CD4-positive, CD25-positive, alpha-beta regulatory T cell (primary cell): ENCODE results near the gene GPR183. TPM values are rescaled to one million over a fixed set of nuclear protein-coding genes. Genes with fewer than 3 reads are reported as not detected.

Experiments
- ATAC-seq, 2 donors: fragments of 150-1000 bp; cut with Tn5 transposase; one replicate each; pipeline ENCODE4 v1.10.0; 2021; ENCODE audit warnings: low read depth in 2 of 2, moderate number of reproducible peaks in 2 of 2, moderate library complexity in 1 of 2
- DNase-seq, 3 donors: peaks; one replicate each; pipeline versions ENCODE4 v3.0.0 to v3.0.0-alpha.2; 2012 to 2022; ENCODE audit warnings: mixed read lengths in 1 of 3
- H3K27ac ChIP-seq: one replicate; pipeline ENCODE4 v1.7.0; 2013; ENCODE audit warnings: mild to moderate bottlenecking, low read length; ENCODE audit not compliant: insufficient read depth, poor library complexity, severe bottlenecking
- H3K27me3 ChIP-seq: one replicate; pipeline ENCODE4 v1.7.0; 2013; ENCODE audit warnings: low read length; ENCODE audit not compliant: control insufficient read depth, insufficient read depth
- H3K36me3 ChIP-seq: one replicate; pipeline ENCODE4 v1.7.0; 2013; ENCODE audit warnings: mild to moderate bottlenecking, low read length, moderate library complexity; ENCODE audit not compliant: control insufficient read depth, insufficient read depth
- H3K4me1 ChIP-seq: 2 replicates; pipeline ENCODE4 v1.7.0; 2013; ENCODE audit warnings: mild to moderate bottlenecking, low read length; ENCODE audit not compliant: insufficient read depth, control insufficient read depth, poor library complexity, severe bottlenecking
- H3K4me3 ChIP-seq: one replicate; pipeline ENCODE4 v1.7.0; 2013; ENCODE audit warnings: low read depth, mild to moderate bottlenecking, low read length, moderate library complexity
- H3K9me3 ChIP-seq, 2 experiments: 1 replicate in 1 of 2; 2 replicates in 1 of 2; pipeline ENCODE4 v1.7.0; 2013; ENCODE audit warnings: low read length in 2 of 2, mild to moderate bottlenecking in 1 of 2, moderate library complexity in 1 of 2; ENCODE audit not compliant: control insufficient read depth in 2 of 2
- H3K27ac Mint-ChIP-seq, 3 donors: one replicate each; pipeline ENCODE4 v1.8.0; 2020 to 2022; ENCODE audit warnings: mild to moderate bottlenecking in 3 of 3, mixed read lengths in 3 of 3, moderate library complexity in 2 of 3
- H3K27me3 Mint-ChIP-seq: one replicate; pipeline ENCODE4 v1.8.0; 2022; ENCODE audit warnings: mild to moderate bottlenecking, mixed read lengths
- H3K36me3 Mint-ChIP-seq: one replicate; pipeline ENCODE4 v1.8.0; 2020; ENCODE audit warnings: mixed read lengths
- H3K4me1 Mint-ChIP-seq, 4 donors: one replicate each; pipeline ENCODE4 v1.8.0; 2020 to 2022; ENCODE audit warnings: mixed read lengths in 4 of 4, mild to moderate bottlenecking in 1 of 4
- H3K4me3 Mint-ChIP-seq, 4 donors: one replicate each; pipeline ENCODE4 v1.8.0; 2020 to 2022; ENCODE audit warnings: mild to moderate bottlenecking in 4 of 4, mixed read lengths in 4 of 4, moderate library complexity in 3 of 4
- H3K9me3 Mint-ChIP-seq, 7 donors: one replicate each; pipeline ENCODE4 v1.8.0; 2020 to 2022; ENCODE audit warnings: mixed read lengths in 7 of 7, mild to moderate bottlenecking in 3 of 7, moderate library complexity in 2 of 7
- polyA plus RNA-seq, 4 donors: library from polyadenylated mRNA; unstranded; fragments of 300-500 nt; fragmentation: Illumina TruSeq; gene quantifications; one replicate each; pipeline ENCODE4 v1.2.3, GENCODE V29; 2021
- total RNA-seq: library from RNA; stranded (reverse); gene quantifications from one replicate; pipeline ENCODE4 v1.2.3, GENCODE V29; 2022

Gene GPR183, protein sequence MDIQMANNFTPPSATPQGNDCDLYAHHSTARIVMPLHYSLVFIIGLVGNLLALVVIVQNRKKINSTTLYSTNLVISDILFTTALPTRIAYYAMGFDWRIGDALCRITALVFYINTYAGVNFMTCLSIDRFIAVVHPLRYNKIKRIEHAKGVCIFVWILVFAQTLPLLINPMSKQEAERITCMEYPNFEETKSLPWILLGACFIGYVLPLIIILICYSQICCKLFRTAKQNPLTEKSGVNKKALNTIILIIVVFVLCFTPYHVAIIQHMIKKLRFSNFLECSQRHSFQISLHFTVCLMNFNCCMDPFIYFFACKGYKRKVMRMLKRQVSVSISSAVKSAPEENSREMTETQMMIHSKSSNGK
- total RNA-seq: 206 TPM
- 100 to 1,000 TPM; 262 to 418 (median 324) TPM for polyA plus RNA-seq

DNA sequence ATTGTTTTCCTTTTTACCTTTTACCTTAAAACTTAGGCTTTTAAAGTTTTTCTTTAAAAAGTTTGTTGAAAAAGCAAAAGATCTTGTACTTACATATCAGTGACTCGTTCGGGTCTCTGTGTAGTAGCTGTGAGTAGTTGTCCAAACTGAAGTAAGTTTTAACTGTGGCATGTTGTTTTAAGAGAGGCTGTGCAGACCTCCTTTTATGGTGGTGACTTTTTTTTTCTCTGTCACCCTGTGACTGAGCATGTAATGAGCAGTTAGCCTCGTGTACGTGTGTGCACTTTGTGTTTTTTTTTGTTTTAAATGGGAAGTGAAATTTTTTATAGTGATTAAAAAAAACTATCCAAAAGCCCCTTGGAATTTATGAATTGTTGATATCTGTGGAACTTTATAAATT is at the start of gene GPR183:
TSS of gene GPR183 (minus strand) at position 153 of the 400 bp plus-strand sequence. CDS start 11,254 bp downstream, outside the sequence.
- H3K4me1 ChIP-seq: peaks cover 76% of the 10 kb centered on the region

DNA sequence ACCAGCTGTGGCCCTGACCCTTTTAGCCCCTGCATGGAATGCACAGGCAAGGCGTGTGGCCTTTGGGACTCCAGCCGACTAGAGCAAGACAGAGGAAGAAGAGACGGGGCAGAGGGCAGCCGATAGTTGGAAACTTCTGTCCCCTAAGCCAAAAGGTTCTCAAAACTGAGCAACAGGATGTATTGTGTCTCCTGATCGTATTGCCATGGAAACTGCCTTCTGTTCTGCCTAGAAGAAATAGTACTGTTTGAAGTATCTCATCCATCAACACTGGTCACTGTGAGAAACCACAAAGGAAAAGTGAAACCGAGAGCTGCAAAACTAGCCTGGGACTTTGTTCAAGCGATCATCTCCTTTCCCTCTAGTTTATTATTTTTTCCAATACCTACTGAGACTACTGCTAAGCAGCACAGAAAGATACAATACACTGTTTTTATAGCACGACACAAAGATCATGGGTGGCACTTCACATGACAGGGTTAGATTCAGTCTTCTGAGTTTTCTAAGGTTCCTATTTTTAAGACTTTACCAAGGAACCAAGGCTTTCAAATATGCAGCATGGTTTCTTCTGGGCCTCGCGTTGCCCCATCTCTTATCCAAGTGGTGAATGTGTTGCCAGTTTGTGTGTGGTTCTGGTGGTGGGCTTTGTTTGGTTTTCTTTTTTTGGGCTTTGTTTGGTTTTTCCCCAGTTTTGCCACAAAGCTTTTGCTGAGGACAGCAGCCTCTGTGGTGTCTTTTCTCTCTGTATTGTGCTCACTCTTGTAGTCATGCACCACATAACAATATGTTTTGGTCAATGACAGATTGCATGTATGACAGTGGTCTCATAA is 49.3 kb upstream of the GPR183 start:
- peak overlapping the region; percentile 56 for H3K4me3 ChIP-seq
- no peaks in the 10 kb centered on the region for H3K27me3 Mint-ChIP-seq

More for the DNA sequence above, at the start of gene GPR183:
- DNase-seq (peak in 2 of 3 donors; percentile 77 to 79), ATAC-seq (peak; percentile 82 to 88)
- Mint-ChIP-seq H3K9me3 (no peaks in the 10 kb centered on the region), H3K36me3 (peaks cover 39% of the 10 kb centered on the region), H3K27ac (peak within 1 kb of the TSS; percentile 80 to 98 (median 95)), H3K4me3 (peak within 1 kb of the TSS; percentile 92 to 93 (median 93)), H3K27me3 (no peaks in the 10 kb centered on the region), H3K4me1 (peaks cover 20 to 89% (median 69%) of the 10 kb centered on the region in 4 donors)
- peak within 1 kb of the TSS; percentile 81 for H3K27ac ChIP-seq
- peaks cover 20% of the 10 kb centered on the region for H3K36me3 ChIP-seq
- no peaks in the 10 kb centered on the region for H3K9me3 ChIP-seq
- H3K4me3 ChIP-seq: peak within 1 kb of the TSS; percentile 96
- H3K27me3 ChIP-seq: no peaks in the 10 kb centered on the region

DNA sequence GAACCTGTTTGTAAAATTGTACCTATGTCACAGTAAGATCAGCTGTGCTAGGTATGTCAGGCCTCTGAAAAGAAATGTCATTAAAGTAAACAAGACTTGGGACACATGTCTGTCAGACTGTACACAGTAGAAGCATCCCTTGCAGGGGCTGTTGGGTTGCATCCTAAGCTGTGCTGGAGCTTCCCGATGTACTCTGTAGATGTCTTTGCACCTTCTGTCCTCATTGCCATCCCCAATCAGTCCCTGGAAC is 48.7 kb upstream of the GPR183 start:
- Mint-ChIP-seq H3K36me3 (peaks cover 29% of the 10 kb centered on the region), H3K9me3 (no peaks in the 10 kb centered on the region), H3K4me1 (peaks cover 38 to 99% (median 84%) of the 10 kb centered on the region in 4 donors), H3K27me3 (no peaks in the 10 kb centered on the region), H3K4me3 (peak overlapping the region; percentile 32 to 76 (median 75)), H3K27ac (peak overlapping the region; percentile 98 to 100 (median 99))
- H3K4me1 ChIP-seq: peaks cover 100% of the 10 kb centered on the region
- peak overlapping the region; percentile 56 for H3K4me3 ChIP-seq
- H3K9me3 ChIP-seq: no peaks in the 10 kb centered on the region
- ATAC-seq (no peak), DNase-seq (no peak)
- H3K36me3 ChIP-seq: peaks cover 3% of the 10 kb centered on the region
- peak overlapping the region; percentile 97 for H3K27ac ChIP-seq
- H3K27me3 ChIP-seq: no peaks in the 10 kb centered on the region

More for the DNA sequence above, 49.3 kb upstream of the GPR183 start:
- no peaks in the 10 kb centered on the region for H3K27me3 ChIP-seq
- Mint-ChIP-seq H3K4me1 (peaks cover 43 to 99% (median 86%) of the 10 kb centered on the region in 4 donors), H3K9me3 (no peaks in the 10 kb centered on the region), H3K4me3 (peak overlapping the region; percentile 32 to 76 (median 75)), H3K27ac (peak overlapping the region; percentile 98 to 100 (median 99)), H3K36me3 (peaks cover 29% of the 10 kb centered on the region)
- ATAC-seq (peak; percentile 56 to 59), DNase-seq (peak; percentile 63 to 92 (median 89))
- peaks cover 3% of the 10 kb centered on the region for H3K36me3 ChIP-seq
- no peaks in the 10 kb centered on the region for H3K9me3 ChIP-seq
- H3K4me1 ChIP-seq: peaks cover 100% of the 10 kb centered on the region
- peak overlapping the region; percentile 97 for H3K27ac ChIP-seq

DNA sequence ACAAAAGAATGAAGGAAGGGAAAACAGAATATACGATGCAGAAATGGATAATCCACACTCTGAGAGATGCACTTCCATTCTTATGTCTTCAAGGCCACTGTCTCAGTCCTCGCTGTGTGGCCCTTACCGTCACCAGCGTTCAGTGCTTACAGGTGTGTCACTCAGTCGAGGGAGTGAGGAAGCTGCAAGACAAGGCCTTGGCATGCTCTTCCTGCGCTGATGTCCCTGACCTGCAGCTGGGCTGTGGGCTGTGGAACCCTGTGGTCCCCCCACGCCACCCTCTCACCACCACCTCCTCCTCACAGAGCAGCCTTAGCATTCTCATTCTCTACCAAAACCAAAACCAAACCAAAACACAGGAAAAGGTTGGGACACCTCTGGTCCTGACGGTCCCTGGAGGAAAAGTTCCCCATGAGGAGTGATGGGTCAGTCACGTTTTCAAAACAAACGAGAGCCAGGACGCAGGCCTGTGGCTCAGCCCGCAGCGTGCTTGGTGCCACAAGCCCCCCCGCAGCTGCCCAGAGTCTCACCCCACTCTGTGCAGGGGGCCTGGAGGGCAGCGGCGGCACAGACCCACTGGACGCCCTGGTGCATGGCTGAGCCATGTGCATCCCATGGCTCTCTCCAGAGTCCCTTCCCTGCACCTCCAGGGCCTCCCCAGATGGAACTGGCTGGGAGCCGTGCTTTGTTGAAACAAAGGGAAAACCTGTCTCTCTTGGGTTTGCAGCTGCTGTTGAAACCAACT is 48.2 kb upstream of the GPR183 start:
- Mint-ChIP-seq H3K4me3 (peak overlapping the region; percentile 33 to 81 (median 76)), H3K9me3 (no peaks in the 10 kb centered on the region), H3K4me1 (peaks cover 38 to 99% (median 84%) of the 10 kb centered on the region in 4 donors), H3K36me3 (peaks cover 34% of the 10 kb centered on the region), H3K27me3 (no peaks in the 10 kb centered on the region), H3K27ac (peak overlapping the region; percentile 98 to 100 (median 99))
- peak overlapping the region; percentile 97 for H3K27ac ChIP-seq
- DNase-seq (no peak), ATAC-seq (no peak)
- H3K9me3 ChIP-seq: no peaks in the 10 kb centered on the region
- H3K27me3 ChIP-seq: no peaks in the 10 kb centered on the region
- peaks cover 3% of the 10 kb centered on the region for H3K36me3 ChIP-seq
- peak overlapping the region; percentile 56 for H3K4me3 ChIP-seq
- peaks cover 100% of the 10 kb centered on the region for H3K4me1 ChIP-seq

DNA sequence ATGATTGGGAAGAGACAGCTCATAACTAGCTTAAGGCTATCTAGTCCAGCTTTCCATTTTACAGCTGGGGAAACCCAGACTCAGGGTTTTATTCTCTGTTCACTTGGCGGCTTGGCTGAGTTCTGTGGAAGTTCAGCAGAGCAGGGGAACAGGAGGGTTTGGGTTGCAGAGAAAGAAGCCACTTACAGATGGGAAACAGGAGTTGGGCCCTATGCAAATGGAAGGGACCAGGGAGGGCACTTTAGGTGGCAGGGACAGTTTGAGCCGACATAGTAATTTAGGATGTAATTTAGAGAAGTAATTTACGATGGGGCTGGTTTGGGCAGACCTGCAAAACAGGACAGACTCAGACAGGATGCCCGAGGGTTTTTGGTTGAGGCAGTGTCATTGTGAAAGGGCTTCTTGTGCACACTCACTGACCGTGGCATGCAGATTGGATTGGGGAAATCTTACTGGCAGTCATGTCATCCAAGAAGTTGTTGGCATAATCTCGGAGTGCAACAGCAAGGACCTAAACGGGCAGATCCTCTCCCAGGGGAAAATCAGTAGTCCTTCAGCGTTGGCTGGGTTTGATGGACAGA is 47.3 kb upstream of the GPR183 start:
- H3K4me1 ChIP-seq: peaks cover 90% of the 10 kb centered on the region
- Mint-ChIP-seq H3K4me3 (peak overlapping the region in 3 of 4 donors; percentile 18 to 81 (median 79)), H3K4me1 (peaks cover 37 to 96% (median 82%) of the 10 kb centered on the region in 4 donors), H3K9me3 (no peaks in the 10 kb centered on the region), H3K27ac (peak overlapping the region; percentile 98 to 100 (median 99)), H3K27me3 (no peaks in the 10 kb centered on the region), H3K36me3 (peaks cover 38% of the 10 kb centered on the region)
- H3K9me3 ChIP-seq: no peaks in the 10 kb centered on the region
- peaks cover 8% of the 10 kb centered on the region for H3K36me3 ChIP-seq
- DNase-seq (peak in 1 of 3 donors; percentile 65), ATAC-seq (no peak)
- H3K27me3 ChIP-seq: no peaks in the 10 kb centered on the region
- peak overlapping the region; percentile 45 for H3K4me3 ChIP-seq
- peak overlapping the region; percentile 97 for H3K27ac ChIP-seq

DNA sequence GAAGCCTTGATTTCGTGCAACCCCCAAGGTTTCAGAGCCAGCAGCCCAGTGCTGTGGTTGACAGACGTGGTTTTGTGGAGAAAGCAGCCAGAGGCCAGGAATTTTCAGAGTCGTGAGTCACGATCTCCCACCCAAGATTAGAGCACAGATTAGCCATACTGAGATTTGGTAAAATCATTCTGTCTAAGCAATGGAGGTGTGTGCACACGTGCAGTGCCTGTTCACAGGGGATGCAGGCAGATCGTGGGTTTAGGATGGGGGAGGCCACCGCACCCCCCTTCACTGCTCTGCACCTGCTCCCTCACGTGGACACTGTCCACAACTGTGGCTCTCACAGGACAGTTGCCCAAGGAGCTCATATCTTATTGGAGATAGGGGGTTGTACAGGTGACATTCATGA is 46.6 kb upstream of the GPR183 start:
- H3K27ac Mint-ChIP-seq: peak overlapping the region; percentile 98 to 100 (median 99)
- no peak for ATAC-seq
- H3K4me3 Mint-ChIP-seq: peak overlapping the region in 3 of 4 donors; percentile 44 to 81 (median 64)
- H3K36me3 Mint-ChIP-seq: peaks cover 38% of the 10 kb centered on the region
- H3K4me3 ChIP-seq: peak overlapping the region; percentile 68
- no peaks in the 10 kb centered on the region for H3K27me3 Mint-ChIP-seq
- no peaks in the 10 kb centered on the region for H3K9me3 Mint-ChIP-seq
- no peaks in the 10 kb centered on the region for H3K9me3 ChIP-seq
- peaks cover 84% of the 10 kb centered on the region for H3K4me1 ChIP-seq
- no peaks in the 10 kb centered on the region for H3K27me3 ChIP-seq
- no peak for DNase-seq
- H3K36me3 ChIP-seq: peaks cover 12% of the 10 kb centered on the region
- peaks cover 31 to 95% (median 79%) of the 10 kb centered on the region in 4 donors for H3K4me1 Mint-ChIP-seq
- peak overlapping the region; percentile 97 for H3K27ac ChIP-seq

DNA sequence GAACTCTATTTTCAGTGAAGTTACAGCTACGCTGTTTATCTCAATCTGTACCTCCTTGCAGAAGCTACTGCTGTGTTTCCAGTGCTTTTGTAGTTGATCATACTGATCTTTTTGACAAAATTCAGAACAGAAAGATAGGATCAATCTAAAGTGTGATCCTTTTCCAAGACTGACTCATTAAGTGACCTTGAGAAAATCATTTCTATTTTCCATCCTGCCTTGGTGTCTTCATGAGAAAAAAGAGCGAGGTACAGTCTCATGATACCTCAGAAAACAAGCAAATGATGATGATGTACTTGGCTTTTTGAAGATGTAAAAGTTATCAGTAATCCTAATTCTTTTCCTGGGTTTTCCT is 46.0 kb upstream of the GPR183 start:
- no peaks in the 10 kb centered on the region for H3K9me3 ChIP-seq
- ATAC-seq (no peak), DNase-seq (no peak)
- Mint-ChIP-seq H3K27ac (peak overlapping the region; percentile 93 to 100 (median 99)), H3K4me3 (peak overlapping the region; percentile 57 to 65 (median 64)), H3K27me3 (no peaks in the 10 kb centered on the region), H3K4me1 (peaks cover 29 to 95% (median 78%) of the 10 kb centered on the region in 4 donors), H3K9me3 (no peaks in the 10 kb centered on the region), H3K36me3 (peaks cover 38% of the 10 kb centered on the region)
- peak overlapping the region; percentile 97 for H3K27ac ChIP-seq
- H3K4me3 ChIP-seq: peak overlapping the region; percentile 68
- H3K27me3 ChIP-seq: no peaks in the 10 kb centered on the region
- H3K4me1 ChIP-seq: peaks cover 78% of the 10 kb centered on the region
- peaks cover 15% of the 10 kb centered on the region for H3K36me3 ChIP-seq
